Muscle of arm (tissue), 12 donors: Measurements from ENCODE around the gene FOXP4. TPM values are rescaled to one million over a fixed set of nuclear protein-coding genes. Genes with fewer than 3 reads are reported as not detected.

ENCODE experiments used
- DNase-seq: peaks from one replicate; pipeline ENCODE4 v3.0.0-alpha.2; 2013
- polyA plus RNA-seq, 12 donors: library from polyadenylated mRNA; unstranded; fragments of 120-200 nt; gene quantifications; one replicate each; pipeline ENCODE4 v1.2.1, GENCODE V29; 2013; ENCODE audit not compliant: insufficient read length in 12 of 12

FOXP4 gene
- polyA plus RNA-seq, 12 donors, result 9.1 to 30.8 (median 12.4) TPM; not detected in 1

- DNase-seq, result no peak
Measured at GRCh38 chr6:41561931-41562911, 16.0 kb downstream of the FOXP4 start.

- DNase-seq, result no peak
Measured at GRCh38 chr6:41563060-41563776, 17.0 kb downstream of the FOXP4 start.

- no peak for DNase-seq
Measured at GRCh38 chr6:41564448-41565142, 18.4 kb downstream of the FOXP4 start.

GRCh38 chr6:41565701-41566100 lies 19.5 kb downstream of the FOXP4 start:
- DNase-seq, result no peak

GRCh38 chr6:41566961-41567360 lies 20.8 kb downstream of the FOXP4 start:
- no peak for DNase-seq

GRCh38 chr6:41567684-41568083 lies 21.5 kb downstream of the FOXP4 start:
- no peak for DNase-seq

GRCh38 chr6:41568202-41568584 lies 22.0 kb downstream of the FOXP4 start:
- no peak for DNase-seq

GRCh38 chr6:41568585-41569384 lies 22.6 kb downstream of the FOXP4 start:
- DNase-seq, result no peak

GRCh38 chr6:41570259-41570615 lies 24.1 kb downstream of the FOXP4 start:
- DNase-seq, result no peak

GRCh38 chr6:41571021-41571780 lies 25.0 kb downstream of the FOXP4 start:
- no peak for DNase-seq

GRCh38 chr6:41572613-41573012 lies 26.4 kb downstream of the FOXP4 start:
- no peak for DNase-seq

- no peak for DNase-seq
Measured at GRCh38 chr6:41573276-41573675, 27.1 kb downstream of the FOXP4 start.

- no peak for DNase-seq
Measured at GRCh38 chr6:41573985-41574384, 27.8 kb downstream of the FOXP4 start.

GRCh38 chr6:41575598-41575997 lies 29.4 kb downstream of the FOXP4 start:
- DNase-seq, result no peak

- no peak for DNase-seq
Measured at GRCh38 chr6:41576667-41577066, 30.5 kb downstream of the FOXP4 start.

- no peak for DNase-seq
Measured at GRCh38 chr6:41577356-41578216, 31.4 kb downstream of the FOXP4 start.

- DNase-seq, result no peak
Measured at GRCh38 chr6:41578217-41579087, 32.3 kb downstream of the FOXP4 start.

- no peak for DNase-seq
Measured at GRCh38 chr6:41579088-41579610, 33.0 kb downstream of the FOXP4 start.
